Vagina (tissue), 2 donors: ENCODE measurements around the gene PRDM2. TPM values are rescaled to one million over a fixed set of nuclear protein-coding genes. Genes with fewer than 3 reads are reported as not detected.
A peak's percentile ranks its signal among the peaks of the same experiment; 100 is the strongest.

Source experiments
- DNase-seq, 2 donors: peaks; one replicate each; pipeline ENCODE4 v3.0.0-alpha.2; 2017; ENCODE audit errors: extremely low spot score in 2 of 2
- H3K27ac ChIP-seq: fragments of 200-600 bp; sonication (generic); one replicate; pipeline ENCODE4 v1.5.1; 2019
- H3K27me3 ChIP-seq: fragments of 200-600 bp; sonication (generic); one replicate; pipeline ENCODE4 v1.5.1; 2019
- H3K36me3 ChIP-seq, 2 donors: fragments of 200-600 bp; sonication (generic); one replicate each; pipeline ENCODE4 v1.5.1; 2017 to 2019
- H3K4me1 ChIP-seq: fragments of 200-600 bp; sonication (generic); one replicate; pipeline ENCODE4 v1.5.1; 2019
- H3K4me3 ChIP-seq, 2 donors: fragments of 200-600 bp; sonication (generic); 1 replicate in 1 of 2; 2 replicates in 1 of 2; pipeline ENCODE4 v1.5.1; 2016 to 2019
- H3K9me3 ChIP-seq: fragments of 200-600 bp; sonication (generic); one replicate; pipeline ENCODE4 v1.5.1; 2019
- CTCF ChIP-seq, 3 experiments: fragments of 450-650 bp in 2 of 3; fragments of 200-600 bp in 1 of 3; sonication (generic) in 1 of 3; IDR thresholded peaks; one replicate each; pipeline ENCODE4 v1.5.1; 2017 to 2019; ENCODE audit warnings: antibody characterized with exemption in 3 of 3, mild to moderate bottlenecking in 2 of 3, moderate library complexity in 2 of 3
- POLR2A ChIP-seq, 2 donors: fragments of 450-650 bp; IDR thresholded peaks; one replicate each; pipeline ENCODE4 v1.6.1; 2017; ENCODE audit warnings: antibody characterized with exemption in 2 of 2, mild to moderate bottlenecking in 2 of 2, moderate library complexity in 2 of 2
- POLR2AphosphoS5 ChIP-seq, 2 donors: sonication (generic); formaldehyde crosslinking; IDR thresholded peaks; one replicate each; pipeline ENCODE4 v1.9.0; 2017; ENCODE audit warnings: antibody characterized with exemption in 2 of 2, mild to moderate bottlenecking in 2 of 2, low read depth in 1 of 2; ENCODE audit not compliant: insufficient read depth in 1 of 2
- intact Hi-C: fragments of 100-400 bp; cut with DNase I; formaldehyde crosslinking; loops from one replicate; pipeline ENCODE4 v1.15.1; 2023
- total RNA-seq: library from RNA; depleted of rRNA; stranded (reverse); fragments of >200 nt; gene quantifications from one replicate; pipeline ENCODE4 v1.2.3, GENCODE V29; 2016

Gene PRDM2
- total RNA-seq, 1 donor from 2014 or later, result 56.2 TPM

DNA sequence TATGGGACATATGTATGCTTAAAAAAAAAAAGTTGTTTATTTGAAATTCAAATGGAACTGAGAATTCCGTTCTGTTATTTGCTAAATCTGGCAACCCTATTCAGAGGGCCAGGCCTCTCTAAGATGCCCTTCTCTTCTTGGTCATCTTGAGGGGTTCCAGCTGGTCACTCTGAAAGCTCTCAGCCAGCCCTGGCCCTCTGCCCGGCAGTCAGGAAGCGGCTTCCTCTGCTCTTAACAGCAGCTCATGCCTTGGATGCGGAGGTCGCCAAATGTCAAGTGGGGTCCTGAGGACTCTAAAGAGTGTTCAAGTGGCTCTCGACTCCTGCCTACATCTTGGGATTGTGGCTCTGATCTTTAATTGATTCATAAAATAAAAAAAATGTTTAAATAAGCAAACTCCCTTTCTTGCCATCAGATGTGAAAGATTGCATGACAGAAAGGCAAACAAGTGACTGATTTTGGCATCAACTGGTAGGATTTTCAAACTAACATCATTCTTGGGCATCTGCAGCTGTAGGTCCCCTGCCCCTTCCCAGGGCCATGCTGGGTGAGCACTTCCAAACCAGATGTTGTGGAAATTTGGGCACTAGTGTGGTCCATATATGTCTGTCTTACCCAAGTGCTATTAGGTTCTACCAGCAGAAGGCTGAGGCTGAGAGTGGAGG lies 130.8 kb downstream of the PRDM2 start:
- H3K27ac ChIP-seq, result peak overlapping the region; percentile 20
- intact Hi-C loops, result no loop called here
- no peaks in the 10 kb centered on the region for H3K9me3 ChIP-seq
- no peak for TF ChIP-seq POLR2AphosphoS5 (IDR thresholded peaks at IDR 0.05; ENCODE audit: insufficient read depth in 1 of 2, low read depth in 1 of 2)
- no peak for DNase-seq
- no peaks in the 10 kb centered on the region for H3K36me3 ChIP-seq
- no peaks in the 10 kb centered on the region for H3K27me3 ChIP-seq
- H3K4me1 ChIP-seq, result peaks cover 5% of the 10 kb centered on the region
- no peak overlapping the region for H3K4me3 ChIP-seq

- Histone ChIP-seq H3K4me1 (peaks cover 5% of the 10 kb centered on the region), H3K36me3 (no peaks in the 10 kb centered on the region), H3K27me3 (no peaks in the 10 kb centered on the region), H3K9me3 (no peaks in the 10 kb centered on the region), H3K27ac (no peak overlapping the region), H3K4me3 (no peak overlapping the region)
- intact Hi-C loops, result no loop called here
- no peak for DNase-seq
- TF ChIP-seq POLR2AphosphoS5 (IDR thresholded peaks at IDR 0.05; ENCODE audit: insufficient read depth in 1 of 2, low read depth in 1 of 2) (no peak), CTCF (IDR thresholded peaks at IDR 0.05) (no peak), POLR2A (IDR thresholded peaks at IDR 0.05) (no peak)
Measured at GRCh38 chr1:13832100-13832499, 132.1 kb downstream of the PRDM2 start.

DNA sequence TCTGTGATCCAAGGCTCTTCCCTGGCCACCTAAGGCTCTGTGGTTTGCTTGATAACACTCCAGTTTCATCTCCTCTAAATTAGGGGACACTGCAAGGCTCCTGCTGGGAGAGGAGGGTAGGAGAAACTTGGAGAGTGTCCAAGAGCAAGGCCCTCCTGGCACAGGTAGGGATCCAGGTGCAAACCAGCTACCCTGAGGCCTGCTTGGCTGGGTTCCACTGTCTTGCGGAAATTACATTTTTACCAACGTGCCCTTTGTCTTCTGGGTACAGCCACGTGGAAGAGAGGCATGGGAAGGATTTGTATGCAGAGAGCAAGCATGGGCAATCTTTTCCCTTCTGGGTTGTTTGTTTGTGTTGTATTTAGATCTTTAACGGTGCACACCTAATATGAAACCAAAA lies 132.5 kb downstream of the PRDM2 start:
- H3K9me3 ChIP-seq, result no peaks in the 10 kb centered on the region
- no peaks in the 10 kb centered on the region for H3K27me3 ChIP-seq
- intact Hi-C loops, result no loop called here
- H3K4me1 ChIP-seq, result peaks cover 5% of the 10 kb centered on the region
- H3K4me3 ChIP-seq, result no peak overlapping the region
- no peak overlapping the region for H3K27ac ChIP-seq
- no peak for TF ChIP-seq POLR2AphosphoS5 (IDR thresholded peaks at IDR 0.05; ENCODE audit: insufficient read depth in 1 of 2, low read depth in 1 of 2)
- no peak for TF ChIP-seq POLR2A (IDR thresholded peaks at IDR 0.05)
- no peak for TF ChIP-seq CTCF (IDR thresholded peaks at IDR 0.05)
- no peaks in the 10 kb centered on the region for H3K36me3 ChIP-seq
- no peak for DNase-seq

- intact Hi-C loops, result no loop called here
- Histone ChIP-seq H3K4me1 (peaks cover 2% of the 10 kb centered on the region), H3K9me3 (no peaks in the 10 kb centered on the region), H3K36me3 (no peaks in the 10 kb centered on the region), H3K27ac (no peak overlapping the region), H3K27me3 (no peaks in the 10 kb centered on the region), H3K4me3 (no peak overlapping the region)
- TF ChIP-seq POLR2A (IDR thresholded peaks at IDR 0.05) (no peak), CTCF (IDR thresholded peaks at IDR 0.05) (no peak), POLR2AphosphoS5 (IDR thresholded peaks at IDR 0.05; ENCODE audit: insufficient read depth in 1 of 2, low read depth in 1 of 2) (no peak)
- no peak for DNase-seq
Measured at GRCh38 chr1:13836136-13836535, 136.1 kb downstream of the PRDM2 start.

GRCh38 chr1:13836631-13837030 lies 136.6 kb downstream of the PRDM2 start:
- Histone ChIP-seq H3K27me3 (no peaks in the 10 kb centered on the region), H3K4me3 (no peak overlapping the region), H3K36me3 (no peaks in the 10 kb centered on the region), H3K9me3 (no peaks in the 10 kb centered on the region), H3K4me1 (no peaks in the 10 kb centered on the region), H3K27ac (no peak overlapping the region)
- TF ChIP-seq POLR2AphosphoS5 (IDR thresholded peaks at IDR 0.05; ENCODE audit: insufficient read depth in 1 of 2, low read depth in 1 of 2) (no peak), CTCF (IDR thresholded peaks at IDR 0.05) (no peak), POLR2A (IDR thresholded peaks at IDR 0.05) (no peak)
- DNase-seq, result no peak
- intact Hi-C loops, result no loop called here
